AG10803 (cell line): Measurements from ENCODE around the gene CYP2E1.
"Not testable (repeated sequence)": the region's sequence is repeated elsewhere in the genome, so short reads cannot be mapped to it uniquely, and the experiment has no call there.

Experiments used
- DNase-seq: peaks from one replicate; pipeline ENCODE4 v3.0.0; 2010; ENCODE audit warnings: low read depth
- H3K4me3 ChIP-seq: 2 replicates; pipeline ENCODE4 v1.5.1; 2011; ENCODE audit warnings: mild to moderate bottlenecking, low read length, control low read depth
- TF ChIP-seq, protein P1 (sequence below): conservative IDR thresholded peaks from 2 replicates; pipeline ENCODE4 v1.5.1; 2011; ENCODE audit warnings: mild to moderate bottlenecking, low read length, control low read depth, inconsistent platforms

Gene CYP2E1

DNA sequence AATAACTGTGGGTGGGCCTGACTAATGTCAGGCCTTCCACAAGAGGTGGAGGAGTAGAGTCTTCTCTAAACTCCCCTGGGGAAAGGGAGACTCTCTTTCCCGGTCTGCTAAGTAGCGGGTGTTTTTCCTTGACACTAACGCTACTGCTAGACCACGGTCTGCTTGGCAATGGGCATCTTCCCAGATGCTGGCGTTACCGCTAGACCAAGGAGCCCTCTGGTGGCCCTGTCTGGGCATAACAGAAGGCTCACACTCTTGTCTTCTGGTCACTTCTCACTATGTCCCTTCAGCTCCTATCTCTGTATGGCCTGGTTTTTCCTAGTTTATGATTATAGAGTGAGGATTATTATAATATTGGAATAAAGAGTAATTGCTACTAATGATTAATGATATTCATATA is 29.8 kb upstream of the CYP2E1 start:
- H3K4me3 ChIP-seq, result not testable (repeated sequence)
- TF ChIP-seq, protein P1, sequence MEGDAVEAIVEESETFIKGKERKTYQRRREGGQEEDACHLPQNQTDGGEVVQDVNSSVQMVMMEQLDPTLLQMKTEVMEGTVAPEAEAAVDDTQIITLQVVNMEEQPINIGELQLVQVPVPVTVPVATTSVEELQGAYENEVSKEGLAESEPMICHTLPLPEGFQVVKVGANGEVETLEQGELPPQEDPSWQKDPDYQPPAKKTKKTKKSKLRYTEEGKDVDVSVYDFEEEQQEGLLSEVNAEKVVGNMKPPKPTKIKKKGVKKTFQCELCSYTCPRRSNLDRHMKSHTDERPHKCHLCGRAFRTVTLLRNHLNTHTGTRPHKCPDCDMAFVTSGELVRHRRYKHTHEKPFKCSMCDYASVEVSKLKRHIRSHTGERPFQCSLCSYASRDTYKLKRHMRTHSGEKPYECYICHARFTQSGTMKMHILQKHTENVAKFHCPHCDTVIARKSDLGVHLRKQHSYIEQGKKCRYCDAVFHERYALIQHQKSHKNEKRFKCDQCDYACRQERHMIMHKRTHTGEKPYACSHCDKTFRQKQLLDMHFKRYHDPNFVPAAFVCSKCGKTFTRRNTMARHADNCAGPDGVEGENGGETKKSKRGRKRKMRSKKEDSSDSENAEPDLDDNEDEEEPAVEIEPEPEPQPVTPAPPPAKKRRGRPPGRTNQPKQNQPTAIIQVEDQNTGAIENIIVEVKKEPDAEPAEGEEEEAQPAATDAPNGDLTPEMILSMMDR, result peak; percentile 46
- peak; percentile 26 for DNase-seq

DNA sequence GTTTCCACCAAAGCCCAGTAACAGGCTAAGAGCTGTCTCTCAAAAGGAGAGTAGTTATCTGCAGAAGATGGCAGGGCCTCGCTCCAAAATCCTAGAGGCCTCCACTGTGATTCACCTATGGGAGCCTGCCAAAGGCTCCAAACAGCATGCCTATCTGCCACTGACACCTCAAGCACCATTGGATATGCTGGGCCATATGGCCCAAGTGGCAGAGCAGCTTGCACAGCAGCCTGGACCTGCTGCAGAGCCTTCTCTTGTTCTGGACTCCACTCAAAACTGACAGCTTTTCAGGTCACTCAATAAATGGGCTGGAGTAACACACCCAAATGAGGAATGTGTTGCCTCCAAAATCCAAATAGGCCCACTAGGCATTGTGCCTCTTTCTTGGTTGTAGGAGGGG is 28.0 kb upstream of the CYP2E1 start:
- DNase-seq, H3K4me3 ChIP-seq: not testable (repeated sequence)

DNA sequence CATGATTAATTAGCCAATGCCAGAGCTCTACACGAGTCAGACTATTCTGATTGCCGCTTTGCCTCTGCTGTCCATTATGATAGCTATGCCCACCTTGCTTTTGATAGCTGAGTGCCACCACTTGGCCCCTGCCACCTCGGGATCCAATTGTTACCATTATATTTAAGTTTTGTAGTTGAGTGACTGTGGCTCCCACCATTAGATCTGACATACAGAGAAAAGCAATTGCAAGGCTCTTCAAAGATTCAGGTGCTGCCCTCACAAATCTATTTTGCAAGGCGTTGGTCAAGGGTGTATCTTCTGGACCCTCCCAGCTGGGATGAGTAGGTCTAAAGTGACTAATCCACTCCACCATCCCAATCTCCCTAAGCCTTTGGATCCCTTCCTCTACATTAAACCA is 26.3 kb upstream of the CYP2E1 start:
- DNase-seq, H3K4me3 ChIP-seq: not testable (repeated sequence)

DNA sequence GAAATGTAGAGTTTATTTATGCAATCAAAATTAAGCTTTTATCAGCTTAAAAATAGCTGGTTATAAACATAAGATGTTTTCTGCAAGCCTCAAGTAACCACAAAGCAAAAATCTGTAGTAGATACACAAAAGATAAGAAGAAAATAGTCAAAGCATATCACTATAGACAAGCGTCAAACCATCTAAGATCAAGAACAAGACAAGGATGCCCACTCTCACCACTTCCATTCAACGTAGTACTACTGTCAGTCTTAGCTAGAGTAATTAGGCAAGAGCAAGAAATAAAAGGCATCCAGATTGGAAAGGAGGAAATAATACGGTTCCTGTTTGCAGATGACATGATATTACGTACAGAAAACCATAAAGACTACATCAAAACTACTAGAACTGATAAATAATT is 17.5 kb upstream of the CYP2E1 start:
- TF ChIP-seq, protein P1, result no peak
- H3K4me3 ChIP-seq, result no peak overlapping the region
- DNase-seq, result no peak

DNA sequence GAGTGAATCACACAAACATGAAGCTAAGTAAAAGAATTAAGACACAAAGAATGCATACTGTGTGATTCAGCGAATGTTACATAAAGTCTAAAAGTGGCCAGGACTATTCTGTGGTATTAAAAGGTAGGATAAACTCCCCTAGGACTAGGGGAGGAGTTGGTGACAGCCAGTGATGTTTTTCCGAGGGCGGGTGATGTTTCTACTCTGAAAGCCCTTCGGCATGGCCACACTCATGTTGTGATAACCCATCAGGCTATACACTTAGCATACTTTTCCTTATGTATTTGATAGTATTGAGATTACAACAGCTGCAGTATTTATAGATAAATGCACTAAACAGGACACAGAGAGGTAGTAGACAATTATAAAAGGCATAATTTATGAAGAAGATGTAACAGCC is 15.8 kb upstream of the CYP2E1 start:
- TF ChIP-seq, protein P1, result no peak
- DNase-seq, result no peak
- H3K4me3 ChIP-seq, result no peak overlapping the region

DNA sequence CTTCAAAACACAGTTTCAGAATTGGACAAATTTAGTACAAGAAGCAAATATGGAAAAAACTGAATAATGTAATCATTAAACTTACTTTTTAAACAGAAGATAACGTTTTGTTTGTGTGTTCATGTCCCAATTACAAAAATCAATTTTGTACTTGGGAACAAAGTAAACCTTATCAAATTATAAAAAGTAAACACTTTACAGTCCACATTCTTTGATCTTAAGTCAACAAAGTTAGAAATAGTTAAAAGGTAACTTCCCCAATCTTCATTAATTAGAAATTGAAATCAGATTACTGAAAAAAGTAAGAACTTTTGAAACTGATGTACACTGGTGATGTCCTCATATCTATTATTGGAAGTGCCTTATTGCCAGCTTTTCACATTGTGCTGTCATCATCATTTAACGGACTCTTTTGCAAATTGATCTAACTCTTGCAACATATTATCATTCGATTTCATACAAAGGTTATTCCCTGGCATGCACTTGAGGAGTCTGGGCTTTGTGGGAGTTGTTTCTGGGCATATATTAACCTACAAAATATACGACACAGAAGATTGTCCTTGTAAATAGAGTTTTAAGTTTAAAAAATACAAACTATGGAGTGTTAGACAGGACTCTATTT is 15.1 kb upstream of the CYP2E1 start:
- no peak for DNase-seq
- TF ChIP-seq, protein P1, result no peak
- H3K4me3 ChIP-seq, result no peak overlapping the region

DNA sequence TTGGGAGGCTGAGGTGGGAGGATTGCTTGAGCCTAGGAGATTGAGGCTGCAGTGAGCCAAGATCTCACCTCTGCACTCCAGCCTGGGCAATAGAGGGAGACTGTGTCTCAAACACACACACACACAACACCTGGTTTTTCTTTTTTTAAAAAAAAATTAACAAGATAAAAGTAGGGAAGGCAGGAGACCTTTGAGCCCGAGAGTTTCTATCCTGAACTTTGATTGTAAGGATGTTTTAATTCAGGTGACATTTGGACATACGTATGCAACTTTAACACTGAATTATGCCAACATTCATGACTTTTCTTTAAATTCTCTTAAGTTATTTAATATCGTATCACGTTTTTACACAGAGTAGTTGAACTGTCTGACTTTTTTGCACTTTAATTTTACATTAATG is 11.7 kb upstream of the CYP2E1 start:
- no peak overlapping the region for H3K4me3 ChIP-seq

DNA sequence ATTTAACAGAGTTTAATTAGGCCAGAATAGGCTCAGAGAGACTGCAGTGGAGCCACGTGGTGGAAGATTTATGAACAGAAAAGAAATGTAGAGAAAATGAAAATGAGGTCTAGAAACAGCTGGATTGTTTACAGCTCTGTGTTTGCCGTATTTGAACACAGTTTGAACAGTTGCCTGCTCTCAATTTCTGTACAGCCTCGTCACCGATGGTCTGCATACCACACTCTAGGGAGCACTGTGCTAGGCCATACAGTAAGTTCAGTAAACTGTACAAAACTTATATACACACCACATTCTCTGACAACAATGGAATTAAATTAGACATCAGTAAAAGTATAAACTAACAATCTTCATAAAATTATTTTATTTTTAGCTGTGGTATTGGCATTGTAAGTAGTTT is 11.1 kb upstream of the CYP2E1 start:
- no peak overlapping the region for H3K4me3 ChIP-seq
- TF ChIP-seq, protein P1, result no peak
- no peak for DNase-seq

More for the DNA sequence above, 11.7 kb upstream of the CYP2E1 start:
- DNase-seq, result no peak
- TF ChIP-seq, protein P1, result no peak

DNA sequence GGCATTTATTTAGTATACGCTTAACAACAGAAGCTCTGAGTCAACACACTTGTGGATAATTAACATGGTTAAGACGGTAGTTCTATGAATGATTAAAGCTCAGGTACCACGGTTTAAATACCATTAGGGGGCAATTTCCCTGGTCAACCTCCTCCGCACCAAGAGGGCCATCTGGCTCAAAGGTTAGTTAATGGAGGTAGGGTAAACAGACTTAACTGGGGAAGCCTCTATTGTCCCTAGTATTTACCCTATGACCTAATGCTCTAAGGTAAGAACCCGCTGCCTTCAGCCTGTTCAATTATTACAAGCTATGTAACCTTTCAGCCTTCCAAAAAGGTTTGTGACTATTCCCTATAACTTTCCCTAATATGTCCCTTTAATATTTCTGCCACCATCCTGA is 8.6 kb upstream of the CYP2E1 start:
- not testable (repeated sequence) for DNase-seq

More for the DNA sequence above, 8.6 kb upstream of the CYP2E1 start:
- not testable (repeated sequence) for H3K4me3 ChIP-seq
